Measurements from ENCODE around the gene TARS1.

Gene TARS1

GRCh38 chr5:33440482-33441240, at the start of gene TARS1:
TARS1 (plus strand) TSS chr5:33440965; CDS start chr5:33441087, 122 bp downstream.
- peak within 1 kb of the TSS; percentile 91 for H2AFZ ChIP-seq (ENCODE audit: low read depth, low read length)
- H3K9me3 ChIP-seq (ENCODE audit: low read length): no peaks in the 10 kb centered on the region
- peak within 1 kb of the TSS; percentile 93 for H3K4me3 ChIP-seq (ENCODE audit: low read length)
- H3K27me3 ChIP-seq (ENCODE audit: insufficient read depth, low read length): no peaks in the 10 kb centered on the region
- peaks cover 20% of the 10 kb centered on the region for H3K4me1 ChIP-seq (ENCODE audit: insufficient read depth, low read length)
- H3K36me3 ChIP-seq (ENCODE audit: insufficient read depth, low read length): peaks cover 9% of the 10 kb centered on the region

GRCh38 chr5:33398501-33398900, 42.3 kb upstream of the TARS1 start:
- Histone ChIP-seq H3K27me3 (ENCODE audit: insufficient read depth, low read length) (no peaks in the 10 kb centered on the region), H3K36me3 (ENCODE audit: insufficient read depth, low read length) (no peaks in the 10 kb centered on the region), H3K9me3 (ENCODE audit: low read length) (no peaks in the 10 kb centered on the region), H3K4me1 (ENCODE audit: insufficient read depth, low read length) (no peaks in the 10 kb centered on the region), H3K4me3 (ENCODE audit: low read length) (no peak overlapping the region), H2AFZ (ENCODE audit: low read depth, low read length) (no peak overlapping the region)

- Histone ChIP-seq H3K9me3 (ENCODE audit: low read length) (no peaks in the 10 kb centered on the region), H3K4me1 (ENCODE audit: insufficient read depth, low read length) (no peaks in the 10 kb centered on the region), H3K36me3 (ENCODE audit: insufficient read depth, low read length) (no peaks in the 10 kb centered on the region), H3K27me3 (ENCODE audit: insufficient read depth, low read length) (no peaks in the 10 kb centered on the region), H3K4me3 (ENCODE audit: low read length) (no peak overlapping the region), H2AFZ (ENCODE audit: low read depth, low read length) (no peak overlapping the region)
Observed at GRCh38 chr5:33400675-33401074, 40.1 kb upstream of the TARS1 start.

- no peak overlapping the region for H2AFZ ChIP-seq (ENCODE audit: low read depth, low read length)
- H3K9me3 ChIP-seq (ENCODE audit: low read length): no peaks in the 10 kb centered on the region
- H3K4me3 ChIP-seq (ENCODE audit: low read length): no peak overlapping the region
- H3K27me3 ChIP-seq (ENCODE audit: insufficient read depth, low read length): no peaks in the 10 kb centered on the region
- no peaks in the 10 kb centered on the region for H3K4me1 ChIP-seq (ENCODE audit: insufficient read depth, low read length)
- H3K36me3 ChIP-seq (ENCODE audit: insufficient read depth, low read length): no peaks in the 10 kb centered on the region
Observed at GRCh38 chr5:33401482-33402390, 39.0 kb upstream of the TARS1 start.

GRCh38 chr5:33403187-33403586, 37.6 kb upstream of the TARS1 start:
- no peak overlapping the region for H2AFZ ChIP-seq (ENCODE audit: low read depth, low read length)
- H3K4me1 ChIP-seq (ENCODE audit: insufficient read depth, low read length): no peaks in the 10 kb centered on the region
- no peaks in the 10 kb centered on the region for H3K27me3 ChIP-seq (ENCODE audit: insufficient read depth, low read length)
- H3K9me3 ChIP-seq (ENCODE audit: low read length): no peaks in the 10 kb centered on the region
- H3K36me3 ChIP-seq (ENCODE audit: insufficient read depth, low read length): no peaks in the 10 kb centered on the region
- no peak overlapping the region for H3K4me3 ChIP-seq (ENCODE audit: low read length)

- no peaks in the 10 kb centered on the region for H3K36me3 ChIP-seq (ENCODE audit: insufficient read depth, low read length)
- H2AFZ ChIP-seq (ENCODE audit: low read depth, low read length): no peak overlapping the region
- no peaks in the 10 kb centered on the region for H3K4me1 ChIP-seq (ENCODE audit: insufficient read depth, low read length)
- H3K27me3 ChIP-seq (ENCODE audit: insufficient read depth, low read length): no peaks in the 10 kb centered on the region
- H3K4me3 ChIP-seq (ENCODE audit: low read length): no peak overlapping the region
- no peaks in the 10 kb centered on the region for H3K9me3 ChIP-seq (ENCODE audit: low read length)
Observed at GRCh38 chr5:33408816-33409215, 31.9 kb upstream of the TARS1 start.

- H3K9me3 ChIP-seq (ENCODE audit: low read length): no peaks in the 10 kb centered on the region
- H3K36me3 ChIP-seq (ENCODE audit: insufficient read depth, low read length): no peaks in the 10 kb centered on the region
- H3K27me3 ChIP-seq (ENCODE audit: insufficient read depth, low read length): no peaks in the 10 kb centered on the region
- no peak overlapping the region for H2AFZ ChIP-seq (ENCODE audit: low read depth, low read length)
- no peaks in the 10 kb centered on the region for H3K4me1 ChIP-seq (ENCODE audit: insufficient read depth, low read length)
- no peak overlapping the region for H3K4me3 ChIP-seq (ENCODE audit: low read length)
Observed at GRCh38 chr5:33409435-33410170, 31.2 kb upstream of the TARS1 start.

- Histone ChIP-seq H3K4me3 (ENCODE audit: low read length) (no peak overlapping the region), H2AFZ (ENCODE audit: low read depth, low read length) (no peak overlapping the region), H3K4me1 (ENCODE audit: insufficient read depth, low read length) (no peaks in the 10 kb centered on the region), H3K27me3 (ENCODE audit: insufficient read depth, low read length) (no peaks in the 10 kb centered on the region), H3K9me3 (ENCODE audit: low read length) (no peaks in the 10 kb centered on the region), H3K36me3 (ENCODE audit: insufficient read depth, low read length) (no peaks in the 10 kb centered on the region)
Observed at GRCh38 chr5:33410221-33410620, 30.5 kb upstream of the TARS1 start.

GRCh38 chr5:33411498-33411897, 29.3 kb upstream of the TARS1 start:
- Histone ChIP-seq H3K27me3 (ENCODE audit: insufficient read depth, low read length) (no peaks in the 10 kb centered on the region), H3K4me1 (ENCODE audit: insufficient read depth, low read length) (no peaks in the 10 kb centered on the region), H3K4me3 (ENCODE audit: low read length) (no peak overlapping the region), H3K9me3 (ENCODE audit: low read length) (no peaks in the 10 kb centered on the region), H2AFZ (ENCODE audit: low read depth, low read length) (no peak overlapping the region), H3K36me3 (ENCODE audit: insufficient read depth, low read length) (no peaks in the 10 kb centered on the region)

GRCh38 chr5:33415811-33416354, 24.9 kb upstream of the TARS1 start:
- no peaks in the 10 kb centered on the region for H3K36me3 ChIP-seq (ENCODE audit: insufficient read depth, low read length)
- H3K4me3 ChIP-seq (ENCODE audit: low read length): no peak overlapping the region
- no peaks in the 10 kb centered on the region for H3K4me1 ChIP-seq (ENCODE audit: insufficient read depth, low read length)
- H2AFZ ChIP-seq (ENCODE audit: low read depth, low read length): no peak overlapping the region
- no peaks in the 10 kb centered on the region for H3K27me3 ChIP-seq (ENCODE audit: insufficient read depth, low read length)
- no peaks in the 10 kb centered on the region for H3K9me3 ChIP-seq (ENCODE audit: low read length)

- H3K4me1 ChIP-seq (ENCODE audit: insufficient read depth, low read length): no peaks in the 10 kb centered on the region
- no peak overlapping the region for H3K4me3 ChIP-seq (ENCODE audit: low read length)
- no peaks in the 10 kb centered on the region for H3K36me3 ChIP-seq (ENCODE audit: insufficient read depth, low read length)
- H3K27me3 ChIP-seq (ENCODE audit: insufficient read depth, low read length): no peaks in the 10 kb centered on the region
- no peak overlapping the region for H2AFZ ChIP-seq (ENCODE audit: low read depth, low read length)
- no peaks in the 10 kb centered on the region for H3K9me3 ChIP-seq (ENCODE audit: low read length)
Observed at GRCh38 chr5:33417632-33418031, 23.1 kb upstream of the TARS1 start.

- Histone ChIP-seq H3K36me3 (ENCODE audit: insufficient read depth, low read length) (no peaks in the 10 kb centered on the region), H2AFZ (ENCODE audit: low read depth, low read length) (no peak overlapping the region), H3K4me3 (ENCODE audit: low read length) (no peak overlapping the region), H3K9me3 (ENCODE audit: low read length) (no peaks in the 10 kb centered on the region), H3K27me3 (ENCODE audit: insufficient read depth, low read length) (no peaks in the 10 kb centered on the region), H3K4me1 (ENCODE audit: insufficient read depth, low read length) (no peaks in the 10 kb centered on the region)
Observed at GRCh38 chr5:33420946-33421345, 19.8 kb upstream of the TARS1 start.

- Histone ChIP-seq H3K9me3 (ENCODE audit: low read length) (no peaks in the 10 kb centered on the region), H3K4me1 (ENCODE audit: insufficient read depth, low read length) (no peaks in the 10 kb centered on the region), H2AFZ (ENCODE audit: low read depth, low read length) (no peak overlapping the region), H3K4me3 (ENCODE audit: low read length) (no peak overlapping the region), H3K27me3 (ENCODE audit: insufficient read depth, low read length) (no peaks in the 10 kb centered on the region), H3K36me3 (ENCODE audit: insufficient read depth, low read length) (no peaks in the 10 kb centered on the region)
Observed at GRCh38 chr5:33422191-33422590, 18.6 kb upstream of the TARS1 start.
